GM21529 (cell line): Measurements from ENCODE around the gene RNF114.
"Not testable (repeated sequence)": the region's sequence is repeated elsewhere in the genome, so short reads cannot be mapped to it uniquely, and the experiment has no call there.

ENCODE experiments used
- ATAC-seq: cut with Tn5 transposase; IDR thresholded peaks from one replicate; pipeline ENCODE4 v1.9.1; 2021; ENCODE audit not compliant: unreplicated experiment

Gene RNF114

GRCh38 chr20:49984426-49985153 is 48.4 kb downstream of the RNF114 start:
- no peak for ATAC-seq

GRCh38 chr20:49985157-49985556 is 49.0 kb downstream of the RNF114 start:
- ATAC-seq = no peak

- no peak for ATAC-seq
These were observed 49.4 kb downstream of the RNF114 start for GRCh38 chr20:49985617-49986016.

- no peak for ATAC-seq
These were observed 49.9 kb downstream of the RNF114 start for GRCh38 chr20:49986049-49986448.

GRCh38 chr20:49987015-49987867 is 51.0 kb downstream of the RNF114 start:
- ATAC-seq = no peak

GRCh38 chr20:49987868-49988690 is 51.9 kb downstream of the RNF114 start:
- ATAC-seq = no peak

GRCh38 chr20:49989234-49990065 is 53.3 kb downstream of the RNF114 start:
- ATAC-seq = no peak

- no peak for ATAC-seq
These were observed 54.1 kb downstream of the RNF114 start for GRCh38 chr20:49990271-49990720.

GRCh38 chr20:49993301-49993751 is 57.1 kb downstream of the RNF114 start:
- no peak for ATAC-seq

- no peak for ATAC-seq
These were observed 59.4 kb downstream of the RNF114 start for GRCh38 chr20:49995586-49995985.

GRCh38 chr20:49998478-49999188 is 62.4 kb downstream of the RNF114 start:
- not testable (repeated sequence) for ATAC-seq

GRCh38 chr20:49999329-49999728 is 63.1 kb downstream of the RNF114 start:
- ATAC-seq = peak; percentile 67

GRCh38 chr20:50000548-50001222 is 64.5 kb downstream of the RNF114 start:
- not testable (repeated sequence) for ATAC-seq

GRCh38 chr20:50001784-50002311 is 65.7 kb downstream of the RNF114 start:
- no peak for ATAC-seq

- ATAC-seq = no peak
These were observed 67.1 kb downstream of the RNF114 start for GRCh38 chr20:50003253-50003656.
